HL-60/S4 (cell line): Measurements from ENCODE around the gene ZFYVE9.

Experiments
- in situ Hi-C: fragments of 300-500 bp; cut with MboI; formaldehyde crosslinking; loops from 2 replicates; pipeline ENCODE4 v1.14.3; 2022; ENCODE audit warnings: low sequenced_read_pairs

ZFYVE9 gene

GRCh38 chr1:52239708-52240001 lies 97.8 kb downstream of the ZFYVE9 start:
- in situ Hi-C loops, result no loop called here

GRCh38 chr1:52240592-52241210 lies 98.8 kb downstream of the ZFYVE9 start:
- in situ Hi-C loops, result no loop called here

DNA sequence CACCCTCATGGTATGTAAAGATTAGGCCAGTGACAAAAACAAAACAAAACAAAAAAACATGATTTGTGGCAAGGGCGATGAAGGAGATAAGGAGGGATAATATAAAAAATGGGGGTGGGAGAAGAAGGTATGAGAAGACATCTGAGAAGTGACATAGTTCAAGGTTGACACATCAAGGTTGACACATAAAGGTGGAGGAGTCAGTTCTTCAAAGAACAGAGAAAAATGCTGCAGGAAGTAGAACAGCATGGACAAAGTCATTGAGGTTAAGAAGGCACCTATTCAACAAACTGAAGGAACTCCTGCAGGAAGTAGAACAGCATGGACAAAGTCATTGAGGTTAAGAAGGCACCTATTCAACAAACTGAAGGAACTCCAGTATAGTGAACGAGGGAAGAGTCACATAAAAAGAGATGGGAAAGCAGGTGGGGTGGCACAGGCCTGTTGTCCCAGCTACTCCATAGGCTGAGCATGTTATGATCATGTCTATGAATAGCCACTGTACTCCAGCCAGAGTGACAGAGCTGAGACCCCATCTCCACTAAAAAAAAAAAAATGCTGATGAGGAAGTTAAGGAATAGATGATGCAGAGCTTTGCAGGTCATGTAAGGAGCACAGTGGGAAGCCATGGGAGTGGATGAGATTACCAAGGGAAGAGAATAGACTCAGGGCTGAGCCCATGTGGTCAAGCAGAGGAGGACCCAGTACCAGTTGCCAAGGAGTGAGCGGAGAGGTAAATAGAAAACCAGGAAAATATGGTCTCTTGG lies 101.5 kb downstream of the ZFYVE9 start:
- in situ Hi-C loops, result no loop called here

DNA sequence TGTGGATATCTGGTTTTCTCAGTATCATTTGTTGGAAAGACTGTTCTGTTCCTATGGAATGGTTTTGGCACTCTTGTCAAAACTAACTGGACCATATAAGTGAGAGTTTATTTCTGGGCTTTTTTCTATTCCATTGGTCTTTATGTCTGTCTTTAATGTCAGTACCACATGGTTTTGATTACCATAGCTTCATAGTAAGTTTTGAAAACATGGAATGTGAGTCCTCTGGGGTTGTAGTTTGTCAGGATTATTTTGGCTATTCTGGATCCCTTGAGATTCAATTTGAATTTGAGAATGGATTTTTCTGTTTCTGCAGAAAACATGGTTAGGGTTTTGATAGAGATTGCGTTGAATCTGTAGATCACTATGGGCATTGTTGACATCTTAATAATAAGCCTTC lies 107.9 kb downstream of the ZFYVE9 start:
- in situ Hi-C loops, result no loop called here

DNA sequence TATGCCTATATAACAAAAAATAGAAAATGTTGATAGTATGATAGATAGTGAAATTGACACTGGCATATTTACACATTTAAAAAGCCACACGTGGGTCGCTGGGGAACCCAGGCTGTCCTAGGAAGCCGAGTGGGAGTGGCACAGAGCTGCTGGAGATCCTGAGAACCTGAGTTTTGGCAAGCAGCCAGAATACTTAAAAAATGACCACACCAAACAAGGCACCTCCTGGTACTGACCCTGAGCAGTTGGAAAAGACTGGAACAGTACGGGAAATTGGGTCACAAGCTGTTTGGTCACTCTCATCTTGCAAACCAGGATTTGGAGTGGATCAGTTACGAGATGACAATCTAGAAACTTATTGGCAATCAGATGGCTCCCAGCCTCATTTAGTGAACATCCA lies 111.5 kb downstream of the ZFYVE9 start:
- in situ Hi-C loops, result no loop called here

GRCh38 chr1:52259886-52260285 lies 118.0 kb downstream of the ZFYVE9 start:
- in situ Hi-C loops, result no loop called here

DNA sequence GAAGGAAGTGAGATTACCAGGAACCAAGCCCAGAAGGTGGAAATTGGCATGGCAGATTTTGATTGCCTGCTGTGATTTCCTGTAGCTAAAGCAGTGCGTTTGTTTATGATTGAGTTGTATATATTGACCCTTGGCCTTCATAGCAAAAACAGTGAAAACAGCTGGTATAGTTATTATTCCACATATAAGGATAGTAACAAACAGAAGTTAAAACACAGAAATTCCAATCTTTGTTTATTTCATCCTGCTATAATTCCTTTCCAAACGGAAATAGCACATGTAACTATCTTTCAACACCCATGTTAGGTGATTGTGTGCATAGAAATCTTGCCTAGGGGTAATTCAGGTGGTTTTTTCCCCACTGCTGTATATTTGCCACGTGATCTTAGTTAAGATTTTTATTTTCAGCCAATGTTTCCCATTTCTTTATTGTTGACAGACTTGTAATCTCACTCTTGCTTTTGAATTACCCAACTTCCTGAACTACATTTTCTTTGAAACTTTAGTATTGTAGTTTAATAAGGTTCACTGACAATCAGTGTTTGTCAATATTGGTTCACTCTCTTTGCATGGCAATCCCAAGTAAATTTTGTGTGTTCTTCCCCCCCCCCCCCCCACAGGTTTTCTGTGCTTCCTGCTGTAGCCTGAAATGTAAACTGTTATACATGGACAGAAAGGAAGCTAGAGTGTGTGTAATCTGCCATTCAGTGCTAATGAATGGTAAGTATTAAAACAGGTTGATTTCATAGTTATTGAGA lies 121.4 kb downstream of the ZFYVE9 start:
- in situ Hi-C loops, result no loop called here

GRCh38 chr1:52264530-52265115 lies 122.7 kb downstream of the ZFYVE9 start:
- in situ Hi-C loops, result no loop called here

DNA sequence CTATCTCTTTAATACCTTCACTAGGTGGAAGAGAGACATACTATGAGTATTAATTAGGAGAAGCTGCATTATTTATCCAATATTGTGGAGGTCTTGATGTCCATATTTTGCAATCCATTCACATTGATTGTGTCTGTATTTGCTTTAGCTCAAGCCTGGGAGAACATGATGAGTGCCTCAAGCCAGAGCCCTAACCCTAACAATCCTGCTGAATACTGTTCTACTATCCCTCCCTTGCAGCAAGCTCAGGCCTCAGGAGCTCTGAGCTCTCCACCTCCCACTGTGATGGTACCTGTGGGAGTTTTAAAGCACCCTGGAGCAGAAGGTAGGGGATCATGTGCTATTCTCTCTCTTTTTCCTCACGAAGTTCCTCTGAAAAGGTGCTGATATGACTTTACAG lies 124.6 kb downstream of the ZFYVE9 start:
- in situ Hi-C loops, result no loop called here

DNA sequence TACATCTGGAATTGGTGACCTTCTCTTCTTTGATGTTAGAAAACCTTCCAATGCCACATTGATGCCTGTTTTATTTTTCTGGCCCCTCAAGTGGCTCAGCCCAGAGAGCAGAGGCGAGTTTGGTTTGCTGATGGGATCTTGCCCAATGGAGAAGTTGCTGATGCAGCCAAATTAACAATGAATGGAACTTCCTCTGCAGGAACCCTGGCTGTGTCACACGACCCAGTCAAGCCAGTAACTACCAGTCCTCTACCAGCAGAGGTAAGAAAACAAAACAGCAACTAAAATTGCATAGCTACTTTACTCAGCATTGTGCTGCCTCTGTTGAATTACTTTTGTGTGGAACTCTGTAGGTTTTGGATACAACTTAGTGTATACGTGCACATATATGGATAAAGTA lies 126.5 kb downstream of the ZFYVE9 start:
- in situ Hi-C loops, result no loop called here

- in situ Hi-C loops, result no loop called here
These were observed 139.6 kb downstream of the ZFYVE9 start for GRCh38 chr1:52281518-52281917.

DNA sequence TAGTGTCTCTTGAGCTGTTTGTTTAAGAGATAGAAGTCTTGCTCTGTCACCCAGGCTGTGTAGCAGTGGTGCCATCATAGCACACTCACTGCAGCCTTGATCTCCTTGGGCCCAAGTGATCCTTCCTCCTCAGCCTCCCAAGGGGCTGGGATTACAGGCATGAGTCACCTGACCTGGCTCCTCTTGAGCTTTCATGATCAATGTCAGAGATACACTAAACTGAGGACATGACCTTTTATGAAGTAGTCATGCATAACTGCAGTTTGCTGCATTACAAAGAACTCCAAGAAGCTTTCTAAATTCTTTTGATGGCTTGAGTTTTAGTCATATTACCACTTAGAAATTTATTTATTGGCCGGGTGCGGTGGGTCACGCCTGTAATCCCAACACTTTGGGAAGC lies 146.4 kb downstream of the ZFYVE9 start:
- in situ Hi-C loops, result no loop called here

DNA sequence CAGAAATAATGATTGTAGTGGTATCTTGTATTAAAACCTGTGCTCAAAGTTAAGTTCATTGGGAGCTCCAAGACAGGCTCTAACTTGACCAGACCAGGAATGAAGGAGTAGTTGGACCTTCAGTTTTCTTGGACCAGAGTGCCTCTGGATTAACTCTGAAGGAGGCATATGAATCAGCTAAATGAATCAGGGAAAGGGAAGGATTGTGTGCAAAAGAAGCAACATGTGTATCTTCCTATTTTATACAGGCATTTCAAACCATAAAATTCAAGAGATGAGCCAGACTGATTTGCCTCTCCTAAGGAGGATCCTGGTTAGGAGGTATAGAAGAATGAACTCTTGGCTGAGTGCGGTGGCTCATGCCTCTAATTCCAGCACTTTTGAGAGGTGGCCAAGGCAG lies 152.7 kb downstream of the ZFYVE9 start:
- in situ Hi-C loops, result loop anchor here (10.0 kb wide), 1 partner anchor 160 kb away; no protein-coding TSS in a partner anchor

DNA sequence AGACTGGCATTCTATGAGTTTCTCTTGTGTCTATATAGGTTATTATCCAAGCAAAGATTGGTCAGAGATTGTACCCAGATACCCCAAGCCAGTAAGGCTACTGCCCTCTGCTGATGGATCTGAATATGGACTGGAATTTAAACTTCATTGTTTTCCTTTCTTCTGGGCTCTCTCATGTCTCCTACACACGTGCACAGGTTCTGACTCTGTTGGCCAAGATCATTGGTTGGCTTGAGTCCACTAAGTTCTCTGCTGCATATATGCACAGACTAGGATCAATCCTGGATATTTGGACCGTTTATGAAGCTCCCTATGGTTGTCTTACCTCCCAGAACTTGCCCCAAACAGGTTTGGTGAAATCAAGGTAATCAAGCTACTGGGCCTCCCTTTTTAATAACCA lies 154.5 kb downstream of the ZFYVE9 start:
- in situ Hi-C loops, result loop anchor here (10.0 kb wide), 1 partner anchor 162 kb away; no protein-coding TSS in a partner anchor

DNA sequence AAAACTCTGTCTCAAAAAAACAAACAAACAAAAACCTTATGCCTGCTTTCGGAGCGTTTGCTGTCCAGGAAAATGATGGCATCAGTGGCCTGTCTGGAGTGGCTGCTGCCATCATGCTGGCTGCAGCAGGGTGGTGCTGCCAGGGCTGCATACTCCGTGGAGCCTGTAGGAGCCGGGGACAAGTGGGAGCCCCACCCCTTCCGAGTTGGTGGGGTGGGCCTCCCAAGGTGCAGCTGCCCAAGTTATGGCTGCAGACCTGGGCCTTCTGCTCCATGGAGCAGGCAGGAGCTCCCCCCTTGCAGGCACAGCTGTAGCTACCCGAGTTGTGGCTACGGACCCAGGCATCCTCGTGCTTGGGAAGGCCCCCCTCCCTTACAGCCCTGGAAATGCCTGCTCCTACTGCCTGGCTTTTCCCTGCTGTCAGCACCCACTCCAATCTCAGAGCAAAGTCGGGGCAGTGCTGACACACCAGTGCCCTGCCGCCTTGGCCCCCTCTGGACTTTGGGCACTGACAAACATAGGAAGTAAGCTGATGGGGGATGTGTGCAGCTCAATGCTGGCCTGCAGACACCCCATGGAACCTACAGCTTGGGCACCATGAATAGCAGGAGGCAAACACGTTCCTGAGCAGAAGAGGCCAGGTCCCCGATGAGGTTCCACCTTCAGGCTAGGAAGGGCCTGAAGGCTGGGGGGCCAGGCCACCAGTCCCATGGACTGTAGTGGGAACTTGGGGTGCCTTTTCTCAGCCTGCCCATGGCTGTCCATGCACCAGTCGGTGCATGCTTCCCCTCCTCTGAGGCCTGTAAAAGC lies 163.7 kb downstream of the ZFYVE9 start:
- in situ Hi-C loops, result no loop called here

DNA sequence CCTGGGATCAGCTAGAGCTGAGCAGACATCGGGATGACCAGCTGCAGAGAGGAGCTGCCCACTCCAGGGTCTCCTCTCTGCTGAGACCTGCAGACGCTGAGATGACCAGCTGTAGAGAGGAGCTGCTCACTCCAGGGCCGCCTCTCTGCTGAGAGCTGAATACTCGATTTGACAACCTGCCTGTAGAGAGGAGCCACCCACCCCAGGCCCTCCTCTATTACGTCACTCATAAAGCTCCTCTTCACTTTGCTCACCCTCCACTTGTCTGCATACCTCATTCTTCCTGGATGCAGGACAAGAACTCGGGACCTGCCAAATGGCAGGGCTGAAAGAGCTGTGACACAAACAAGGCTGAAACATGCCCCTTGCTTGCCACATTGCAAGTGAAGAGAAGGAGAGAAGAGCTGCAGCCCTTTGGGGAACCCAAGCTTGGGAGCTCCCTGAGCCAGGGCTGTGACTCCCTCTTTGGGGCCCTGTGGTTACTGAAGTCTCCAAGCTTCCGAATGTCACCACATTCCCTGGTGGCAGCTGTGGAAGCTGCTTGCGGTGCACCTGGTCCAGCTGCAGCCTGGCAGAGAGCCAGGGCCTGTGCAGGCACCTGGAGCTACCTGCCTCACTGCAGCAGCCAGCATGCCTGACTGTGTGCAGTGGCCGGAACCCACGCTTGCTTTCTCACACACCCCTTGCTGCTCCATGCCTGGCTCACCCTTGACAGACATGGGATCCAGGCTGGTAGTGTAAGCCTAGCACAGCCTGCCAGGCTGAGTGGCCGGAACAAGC lies 164.5 kb downstream of the ZFYVE9 start:
- in situ Hi-C loops, result no loop called here

- in situ Hi-C loops, result no loop called here
These were observed 179.2 kb downstream of the ZFYVE9 start for GRCh38 chr1:52321061-52321460.

DNA sequence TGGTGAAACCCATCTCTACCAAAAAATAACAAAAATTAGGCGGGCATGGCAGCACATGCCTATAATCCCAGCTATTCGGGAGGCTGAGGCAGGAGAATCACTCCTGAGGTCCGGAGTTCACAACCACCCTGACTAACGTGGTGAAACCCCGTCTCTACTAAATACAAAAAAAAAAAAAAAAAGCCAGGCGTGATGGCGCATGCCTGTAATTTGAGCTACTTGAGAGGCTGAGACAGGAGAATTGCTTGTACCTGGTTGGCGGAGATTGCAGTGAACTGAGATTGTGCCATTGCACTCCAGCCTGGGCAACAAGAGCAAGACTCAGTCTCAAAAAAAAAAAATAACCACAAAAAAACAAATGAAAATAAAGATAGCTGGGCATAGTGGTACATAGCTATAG lies 181.8 kb downstream of the ZFYVE9 start:
- in situ Hi-C loops, result no loop called here

GRCh38 chr1:52325786-52326185 lies 183.9 kb downstream of the ZFYVE9 start:
- in situ Hi-C loops, result no loop called here

DNA sequence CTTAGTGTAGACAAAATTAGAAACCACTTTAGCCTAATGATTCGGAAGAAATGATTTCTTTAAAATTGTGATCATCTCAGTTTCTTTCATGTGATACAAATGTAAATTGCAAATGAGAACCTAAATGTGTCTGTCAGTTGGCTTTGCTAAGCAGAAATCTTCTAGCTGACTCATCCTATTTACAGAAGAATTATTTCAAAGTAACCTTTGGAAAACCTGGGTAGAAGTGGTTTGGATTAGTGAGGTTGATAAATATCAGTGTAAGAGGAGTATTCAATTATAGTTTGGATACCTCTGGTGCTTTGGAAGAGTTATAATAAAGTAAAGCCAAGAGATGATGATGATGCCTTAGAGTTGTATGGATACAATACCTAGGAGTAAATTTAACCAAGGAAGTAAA lies 186.7 kb downstream of the ZFYVE9 start:
- in situ Hi-C loops, result no loop called here
